Measurements from ENCODE around the gene AICDA.
"Not testable (repeated sequence)": the region's sequence is repeated elsewhere in the genome, so short reads cannot be mapped to it uniquely, and the experiment has no call there.

Gene AICDA

GRCh38 chr12:8609061-8609570, 3.5 kb downstream of the AICDA start:
- DNase-seq (ENCODE audit: low spot score) = peak; percentile 68

GRCh38 chr12:8606890-8607289, 5.8 kb downstream of the AICDA start:
- DNase-seq (ENCODE audit: low spot score) = no peak

- no peak for DNase-seq (ENCODE audit: low spot score)
Measured at GRCh38 chr12:8605057-8605456, 7.6 kb downstream of the AICDA start.

GRCh38 chr12:8603856-8604255, 8.8 kb downstream of the AICDA start:
- DNase-seq (ENCODE audit: low spot score) = no peak

GRCh38 chr12:8603286-8603685, 9.4 kb downstream of the AICDA start:
- DNase-seq (ENCODE audit: low spot score) = no peak

- no peak for DNase-seq (ENCODE audit: low spot score)
Measured at GRCh38 chr12:8596561-8596960, 16.1 kb downstream of the AICDA start.

- no peak for DNase-seq (ENCODE audit: low spot score)
Measured at GRCh38 chr12:8594072-8594471, 18.6 kb downstream of the AICDA start.

GRCh38 chr12:8593246-8593645, 19.4 kb downstream of the AICDA start:
- DNase-seq (ENCODE audit: low spot score) = no peak

GRCh38 chr12:8590842-8591545, 21.7 kb downstream of the AICDA start:
- DNase-seq (ENCODE audit: low spot score) = no peak

GRCh38 chr12:8589679-8590078, 23.0 kb downstream of the AICDA start:
- DNase-seq (ENCODE audit: low spot score) = no peak

- DNase-seq (ENCODE audit: low spot score) = not testable (repeated sequence)
Measured at GRCh38 chr12:8584478-8584877, 28.2 kb downstream of the AICDA start.

GRCh38 chr12:8584004-8584403, 28.7 kb downstream of the AICDA start:
- no peak for DNase-seq (ENCODE audit: low spot score)

GRCh38 chr12:8581098-8581784, 31.4 kb downstream of the AICDA start:
- no peak for DNase-seq (ENCODE audit: low spot score)

GRCh38 chr12:8577879-8578278, 34.8 kb downstream of the AICDA start:
- no peak for DNase-seq (ENCODE audit: low spot score)

- no peak for DNase-seq (ENCODE audit: low spot score)
Measured at GRCh38 chr12:8572507-8572906, 40.2 kb downstream of the AICDA start.

- no peak for DNase-seq (ENCODE audit: low spot score)
Measured at GRCh38 chr12:8566525-8566924, 46.1 kb downstream of the AICDA start.

GRCh38 chr12:8566052-8566451, 46.6 kb downstream of the AICDA start:
- DNase-seq (ENCODE audit: low spot score) = not testable (repeated sequence)

GRCh38 chr12:8564656-8565055, 48.0 kb downstream of the AICDA start:
- DNase-seq (ENCODE audit: low spot score) = peak; percentile 6

GRCh38 chr12:8563356-8563755, 49.3 kb downstream of the AICDA start:
- DNase-seq (ENCODE audit: low spot score) = no peak

GRCh38 chr12:8562310-8562709, 50.3 kb downstream of the AICDA start:
- DNase-seq (ENCODE audit: low spot score) = no peak

GRCh38 chr12:8561011-8561410, 51.6 kb downstream of the AICDA start:
- no peak for DNase-seq (ENCODE audit: low spot score)

GRCh38 chr12:8559676-8560075, 53.0 kb downstream of the AICDA start:
- DNase-seq (ENCODE audit: low spot score) = no peak

- DNase-seq (ENCODE audit: low spot score) = no peak
Measured at GRCh38 chr12:8556531-8557097, 56.0 kb downstream of the AICDA start.
